DND-41 (cell line): Measurements from ENCODE around the gene SC5D.

Experiments used
- ATAC-seq: fragments of 200-7000 bp; cut with Tn5 transposase; 3 replicates; pipeline ENCODE4 v1.9.1; 2021; ENCODE audit warnings: low read depth; ENCODE audit not compliant: insufficient read depth
- DNase-seq: peaks from one replicate; pipeline ENCODE4 v3.0.0-alpha.2; 2020
- H2AFZ ChIP-seq: 2 replicates; pipeline ENCODE4 v1.6.0; 2012; ENCODE audit warnings: low read depth, low read length
- H3K27ac ChIP-seq: 2 replicates; pipeline ENCODE4 v1.5.1; 2012; ENCODE audit warnings: low read length, inconsistent platforms
- H3K27me3 ChIP-seq: fragments of 200-600 bp; sonication (generic); 2 replicates; pipeline ENCODE4 v1.6.0; 2012; ENCODE audit warnings: low read length, mild to moderate bottlenecking, inconsistent platforms; ENCODE audit not compliant: insufficient read depth, poor library complexity
- H3K36me3 ChIP-seq: 2 replicates; pipeline ENCODE4 v1.5.1; 2012; ENCODE audit warnings: low read length, inconsistent platforms; ENCODE audit not compliant: insufficient read depth
- H3K4me1 ChIP-seq: 2 replicates; pipeline ENCODE4 v1.5.1; 2012; ENCODE audit warnings: mild to moderate bottlenecking, low read length; ENCODE audit not compliant: insufficient read depth
- H3K4me2 ChIP-seq: 2 replicates; pipeline ENCODE4 v1.6.0; 2012; ENCODE audit warnings: mild to moderate bottlenecking, moderate library complexity, low read length, inconsistent platforms; ENCODE audit not compliant: insufficient read depth
- H3K4me3 ChIP-seq, 2 experiments: fragments of 200-600 bp in 1 of 2; shearing (Covaris generic) in 1 of 2; 2 replicates each; pipeline ENCODE4 v1.5.1; 2012 to 2016; ENCODE audit warnings: inconsistent platforms in 2 of 2, low read length in 2 of 2, mild to moderate bottlenecking in 2 of 2, low read depth in 1 of 2, moderate library complexity in 1 of 2
- H3K79me2 ChIP-seq: 2 replicates; pipeline ENCODE4 v1.6.0; 2012; ENCODE audit warnings: low read length, inconsistent platforms; ENCODE audit not compliant: insufficient read depth
- H3K9ac ChIP-seq: 2 replicates; pipeline ENCODE4 v1.6.0; 2012; ENCODE audit warnings: low read depth, mild to moderate bottlenecking, inconsistent platforms, low read length, moderate library complexity
- H3K9me3 ChIP-seq: 2 replicates; pipeline ENCODE4 v1.5.1; 2012; ENCODE audit warnings: low read length, moderate library complexity, mild to moderate bottlenecking, inconsistent platforms; ENCODE audit not compliant: insufficient read depth, severe bottlenecking
- H4K20me1 ChIP-seq: 2 replicates; pipeline ENCODE4 v1.6.0; 2012; ENCODE audit warnings: low read length; ENCODE audit not compliant: insufficient read depth
- EZH2 ChIP-seq: IDR thresholded peaks from 3 replicates; pipeline ENCODE4 v1.6.1; 2012; ENCODE audit warnings: borderline replicate concordance, low read depth, mild to moderate bottlenecking, moderate library complexity, low read length, inconsistent platforms; ENCODE audit not compliant: severe bottlenecking
- TF ChIP-seq, protein P1 (sequence below): IDR thresholded peaks from 2 replicates; pipeline ENCODE4 v1.5.1; 2012; ENCODE audit warnings: borderline replicate concordance, low read length, moderate library complexity, mild to moderate bottlenecking; ENCODE audit not compliant: poor library complexity, severe bottlenecking; ENCODE audit errors: extremely low read depth

SC5D gene

DNA sequence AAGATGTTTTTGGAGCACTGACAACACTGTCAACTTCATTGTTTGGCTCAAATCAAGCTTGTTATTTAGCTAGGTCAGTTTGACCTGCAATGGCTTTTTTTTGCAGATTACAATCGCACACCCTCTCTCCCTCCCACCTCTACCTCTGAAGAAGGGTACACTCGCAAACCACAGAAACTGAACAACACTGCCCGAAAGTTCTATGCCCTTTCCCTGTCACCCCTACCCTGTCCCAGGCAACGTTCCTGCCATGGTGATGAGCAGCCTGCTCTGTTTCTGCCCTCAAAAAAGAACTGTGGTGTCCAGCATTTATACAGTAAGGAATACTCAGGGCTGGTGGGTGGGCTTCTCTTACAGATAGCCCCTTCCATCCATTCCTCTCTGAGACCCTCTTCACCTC lies 33.7 kb downstream of the SC5D start:
- no peaks in the 10 kb centered on the region for H3K27me3 ChIP-seq
- no peak overlapping the region for H3K4me2 ChIP-seq
- no peak overlapping the region for H3K9ac ChIP-seq
- no peaks in the 10 kb centered on the region for H3K79me2 ChIP-seq
- H3K36me3 ChIP-seq: no peaks in the 10 kb centered on the region
- DNase-seq (no peak), ATAC-seq (no peak)
- TF ChIP-seq, protein P1, sequence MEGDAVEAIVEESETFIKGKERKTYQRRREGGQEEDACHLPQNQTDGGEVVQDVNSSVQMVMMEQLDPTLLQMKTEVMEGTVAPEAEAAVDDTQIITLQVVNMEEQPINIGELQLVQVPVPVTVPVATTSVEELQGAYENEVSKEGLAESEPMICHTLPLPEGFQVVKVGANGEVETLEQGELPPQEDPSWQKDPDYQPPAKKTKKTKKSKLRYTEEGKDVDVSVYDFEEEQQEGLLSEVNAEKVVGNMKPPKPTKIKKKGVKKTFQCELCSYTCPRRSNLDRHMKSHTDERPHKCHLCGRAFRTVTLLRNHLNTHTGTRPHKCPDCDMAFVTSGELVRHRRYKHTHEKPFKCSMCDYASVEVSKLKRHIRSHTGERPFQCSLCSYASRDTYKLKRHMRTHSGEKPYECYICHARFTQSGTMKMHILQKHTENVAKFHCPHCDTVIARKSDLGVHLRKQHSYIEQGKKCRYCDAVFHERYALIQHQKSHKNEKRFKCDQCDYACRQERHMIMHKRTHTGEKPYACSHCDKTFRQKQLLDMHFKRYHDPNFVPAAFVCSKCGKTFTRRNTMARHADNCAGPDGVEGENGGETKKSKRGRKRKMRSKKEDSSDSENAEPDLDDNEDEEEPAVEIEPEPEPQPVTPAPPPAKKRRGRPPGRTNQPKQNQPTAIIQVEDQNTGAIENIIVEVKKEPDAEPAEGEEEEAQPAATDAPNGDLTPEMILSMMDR: no peak
- TF ChIP-seq EZH2: no peak
- no peaks in the 10 kb centered on the region for H3K9me3 ChIP-seq
- no peaks in the 10 kb centered on the region for H4K20me1 ChIP-seq
- H3K4me1 ChIP-seq: peaks cover 20% of the 10 kb centered on the region
- no peak overlapping the region for H3K27ac ChIP-seq
- no peak overlapping the region for H2AFZ ChIP-seq
- H3K4me3 ChIP-seq: no peak overlapping the region

DNA sequence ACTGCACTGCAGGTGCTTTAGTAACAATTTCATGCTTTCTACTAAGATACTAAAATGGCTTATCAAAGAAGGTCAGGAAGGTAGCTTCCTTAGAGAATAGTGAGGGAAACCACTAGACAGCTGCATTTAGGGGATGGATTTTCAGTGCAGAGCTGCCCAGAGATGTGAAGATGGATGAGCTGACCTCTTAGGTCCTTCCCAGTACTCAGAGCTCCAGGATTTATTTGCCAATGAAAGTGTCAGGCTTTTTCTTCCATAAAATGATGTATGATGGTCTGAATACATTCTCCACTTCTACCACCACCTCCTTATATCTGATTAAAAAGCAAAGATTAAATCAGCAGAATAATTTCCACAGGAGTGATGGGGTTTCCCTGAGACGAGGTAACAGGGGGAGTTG lies 35.0 kb downstream of the SC5D start:
- H3K9ac ChIP-seq: no peak overlapping the region
- H3K27me3 ChIP-seq: no peaks in the 10 kb centered on the region
- H3K79me2 ChIP-seq: no peaks in the 10 kb centered on the region
- no peaks in the 10 kb centered on the region for H3K36me3 ChIP-seq
- no peak overlapping the region for H3K4me3 ChIP-seq
- peaks cover 20% of the 10 kb centered on the region for H3K4me1 ChIP-seq
- H2AFZ ChIP-seq: no peak overlapping the region
- no peaks in the 10 kb centered on the region for H4K20me1 ChIP-seq
- ATAC-seq (no peak), DNase-seq (no peak)
- no peaks in the 10 kb centered on the region for H3K9me3 ChIP-seq
- TF ChIP-seq, protein P1: no peak
- no peak for TF ChIP-seq EZH2
- H3K4me2 ChIP-seq: peak overlapping the region; percentile 59
- no peak overlapping the region; the same call in 1 of the 2 replicates for H3K27ac ChIP-seq

DNA sequence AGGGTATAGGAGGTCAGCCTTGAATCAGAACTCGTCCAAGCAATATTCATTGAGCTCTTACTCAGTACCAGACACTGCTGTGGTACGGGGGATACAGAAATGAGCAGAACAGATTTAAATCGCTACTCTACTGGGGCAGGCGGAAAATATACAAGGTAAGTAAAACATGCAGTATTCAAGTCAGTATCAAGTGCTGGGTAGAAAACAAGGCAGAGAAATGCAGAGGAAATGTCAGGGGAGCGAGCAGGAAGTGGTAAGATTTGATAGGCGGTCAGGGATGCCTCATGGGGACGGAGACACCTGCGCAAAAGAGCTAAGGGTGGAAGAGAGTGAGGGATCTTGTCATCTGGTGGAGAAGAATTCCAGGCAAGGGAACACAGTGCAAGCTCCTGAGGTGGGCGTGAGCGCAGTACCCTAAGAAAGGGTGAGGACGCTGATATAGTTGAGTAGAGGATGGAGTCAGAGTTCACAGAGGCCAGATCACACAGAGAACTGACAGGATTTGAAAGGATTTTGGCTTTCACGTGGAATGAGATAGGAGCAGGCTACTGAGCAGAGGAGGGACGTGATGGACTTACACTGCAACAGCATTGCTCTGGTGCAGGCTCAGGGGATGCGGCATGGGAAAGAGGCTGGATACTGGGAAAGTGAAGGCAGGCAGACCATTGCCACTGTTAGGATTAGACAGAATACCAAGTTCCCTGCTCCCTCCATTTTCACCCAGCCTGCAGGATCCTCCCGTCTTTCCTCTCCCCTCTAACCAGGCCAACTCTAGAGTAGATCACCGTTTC lies 35.8 kb downstream of the SC5D start:
- Histone ChIP-seq H3K9me3 (no peaks in the 10 kb centered on the region), H3K27ac (peak overlapping the region; percentile 53), H3K27me3 (no peaks in the 10 kb centered on the region), H3K4me1 (peaks cover 20% of the 10 kb centered on the region), H3K4me2 (peak overlapping the region; percentile 59), H3K9ac (no peak overlapping the region), H3K79me2 (no peaks in the 10 kb centered on the region), H3K36me3 (no peaks in the 10 kb centered on the region), H4K20me1 (no peaks in the 10 kb centered on the region), H2AFZ (peak overlapping the region; percentile 17), H3K4me3 (peak overlapping the region in 1 of 2 experiments; percentile 30; a peak in 2 of 4 replicates)
- TF ChIP-seq EZH2: no peak
- TF ChIP-seq, protein P1: no peak
- peak; percentile 97 for ATAC-seq
- peak; percentile 79 for DNase-seq
